Fibroblast of lung (primary cell): ENCODE data around the gene ARHGEF26.

Source experiments
- CTCF ChIP-seq, 2 donors: IDR thresholded peaks in 1 of 2; conservative IDR thresholded peaks in 1 of 2; 1 replicate in 1 of 2; 2 replicates in 1 of 2; pipeline ENCODE4 v1.5.1; 2011 to 2012; ENCODE audit warnings: low read length in 2 of 2, control low read depth in 1 of 2, inconsistent platforms in 1 of 2, low read depth in 1 of 2, mild to moderate bottlenecking in 1 of 2
- EZH2 ChIP-seq: IDR thresholded peaks from 2 replicates; pipeline ENCODE4 v1.5.1; 2012; ENCODE audit warnings: low read length, control low read depth, mild to moderate bottlenecking; ENCODE audit errors: missing control alignments

GRCh38 chr3:154094051-154094450 is 27.1 kb upstream of the ARHGEF26 start:
- no peak for TF ChIP-seq CTCF (conservative IDR thresholded peaks at IDR 0.05 in 1 of 2, IDR thresholded peaks at IDR 0.05 in 1 of 2; ENCODE audit: low read depth in 1 of 2, low read length in 2 of 2)
- TF ChIP-seq EZH2: no peak
